GM12872 (cell line): ENCODE results near the gene GRP.

Source experiments
- TF ChIP-seq, protein P1 (sequence below): IDR thresholded peaks from 3 replicates; pipeline ENCODE4 v1.5.1; 2011; ENCODE audit warnings: low read depth, mild to moderate bottlenecking, low read length, moderate library complexity; ENCODE audit not compliant: insufficient read depth

GRP gene

GRCh38 chr18:59265246-59265973 is 45.5 kb downstream of the GRP start:
- TF ChIP-seq, protein P1, sequence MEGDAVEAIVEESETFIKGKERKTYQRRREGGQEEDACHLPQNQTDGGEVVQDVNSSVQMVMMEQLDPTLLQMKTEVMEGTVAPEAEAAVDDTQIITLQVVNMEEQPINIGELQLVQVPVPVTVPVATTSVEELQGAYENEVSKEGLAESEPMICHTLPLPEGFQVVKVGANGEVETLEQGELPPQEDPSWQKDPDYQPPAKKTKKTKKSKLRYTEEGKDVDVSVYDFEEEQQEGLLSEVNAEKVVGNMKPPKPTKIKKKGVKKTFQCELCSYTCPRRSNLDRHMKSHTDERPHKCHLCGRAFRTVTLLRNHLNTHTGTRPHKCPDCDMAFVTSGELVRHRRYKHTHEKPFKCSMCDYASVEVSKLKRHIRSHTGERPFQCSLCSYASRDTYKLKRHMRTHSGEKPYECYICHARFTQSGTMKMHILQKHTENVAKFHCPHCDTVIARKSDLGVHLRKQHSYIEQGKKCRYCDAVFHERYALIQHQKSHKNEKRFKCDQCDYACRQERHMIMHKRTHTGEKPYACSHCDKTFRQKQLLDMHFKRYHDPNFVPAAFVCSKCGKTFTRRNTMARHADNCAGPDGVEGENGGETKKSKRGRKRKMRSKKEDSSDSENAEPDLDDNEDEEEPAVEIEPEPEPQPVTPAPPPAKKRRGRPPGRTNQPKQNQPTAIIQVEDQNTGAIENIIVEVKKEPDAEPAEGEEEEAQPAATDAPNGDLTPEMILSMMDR = no peak

DNA sequence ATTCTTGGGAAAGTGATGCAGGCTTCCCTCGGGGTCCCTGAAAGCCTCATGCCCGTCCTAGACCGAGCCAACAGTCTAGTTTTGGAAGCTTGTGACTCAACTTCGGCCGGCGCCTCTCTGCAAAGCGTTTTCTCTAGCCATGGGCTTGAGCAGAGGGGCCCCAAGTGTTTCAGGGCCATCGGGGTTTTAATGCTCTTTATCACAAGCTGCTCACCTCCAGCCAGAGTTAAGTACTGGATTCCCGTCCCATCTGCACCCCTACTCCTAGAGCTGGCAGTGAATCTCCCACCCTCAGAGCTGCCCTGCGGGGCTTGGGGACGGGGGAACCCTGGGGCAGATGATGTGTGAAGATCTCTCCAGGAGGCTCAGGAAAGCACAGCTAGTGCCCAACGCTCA is 46.0 kb downstream of the GRP start:
- TF ChIP-seq, protein P1 = no peak

- TF ChIP-seq, protein P1 = no peak
These were observed 46.5 kb downstream of the GRP start for GRCh38 chr18:59266459-59266858.

DNA sequence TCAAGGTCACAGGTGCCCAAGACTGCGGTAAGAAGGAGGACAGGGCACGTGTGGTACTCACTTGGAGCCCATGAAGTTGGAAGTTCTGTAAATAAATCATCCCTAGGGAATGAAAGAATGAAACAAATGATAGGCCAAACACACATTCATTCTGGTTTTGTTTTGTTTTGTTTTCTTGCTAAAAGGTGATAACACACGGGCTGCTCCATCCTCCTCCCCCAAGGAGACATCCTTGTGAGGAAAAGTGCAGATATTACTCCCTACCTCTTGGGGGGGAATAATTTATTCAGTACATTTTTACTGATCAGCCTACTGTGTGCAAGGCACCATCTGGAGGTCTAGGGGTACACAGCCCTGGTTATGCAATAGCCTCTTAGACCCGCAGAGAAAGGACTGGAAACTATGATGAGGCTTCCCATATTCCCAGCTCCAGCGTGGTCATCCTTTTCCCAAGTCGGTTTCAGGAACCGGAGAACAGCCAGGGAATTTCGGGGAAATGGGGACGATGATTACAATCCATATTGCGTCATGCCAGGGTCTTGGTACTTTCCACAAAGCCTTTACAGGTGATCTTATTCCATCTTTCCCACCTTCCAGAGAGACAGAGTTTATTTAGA is 47.0 kb downstream of the GRP start:
- TF ChIP-seq, protein P1 = no peak

GRCh38 chr18:59267503-59268126 is 47.7 kb downstream of the GRP start:
- TF ChIP-seq, protein P1 = no peak

DNA sequence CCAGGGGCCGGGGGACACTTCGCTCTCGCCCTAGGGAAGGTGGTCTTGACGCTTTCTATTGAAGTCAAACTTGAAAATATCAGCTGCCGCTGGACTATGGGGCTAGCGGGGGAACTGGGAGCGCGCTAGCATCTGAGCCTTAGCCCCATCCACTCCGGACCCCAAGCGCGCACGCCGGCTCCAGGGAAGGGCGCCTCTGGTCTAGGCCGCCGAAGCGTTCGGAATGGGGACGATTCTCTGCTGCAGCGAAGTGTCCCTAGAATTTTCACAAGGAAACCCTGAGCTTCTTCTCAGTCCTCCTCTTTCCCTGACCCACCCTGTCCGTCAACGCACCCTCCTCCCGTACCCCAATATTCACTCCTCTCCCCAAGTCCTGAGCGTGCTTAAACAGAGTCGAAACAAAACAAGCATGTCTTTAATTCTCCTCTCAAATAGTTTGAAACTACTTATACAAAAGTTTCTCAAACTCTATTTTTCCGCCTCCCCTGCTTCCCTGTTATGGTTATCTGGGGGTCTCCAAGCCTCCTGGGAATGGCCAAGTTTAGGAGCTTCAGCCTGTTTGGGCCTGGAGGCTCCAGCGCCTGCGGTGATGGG is 48.3 kb downstream of the GRP start:
- TF ChIP-seq, protein P1 = no peak
